B cell (primary cell): Measurements from ENCODE around the gene RTN4RL2.

ENCODE experiments used
- EZH2 ChIP-seq: IDR thresholded peaks from 2 replicates; pipeline ENCODE4 v1.6.1; 2012; ENCODE audit warnings: borderline replicate concordance, low read depth, mild to moderate bottlenecking, moderate library complexity, low read length; ENCODE audit not compliant: insufficient read depth, poor library complexity, severe bottlenecking
- TF ChIP-seq, protein P1 (sequence below): fragments of 200-600 bp; IDR thresholded peaks from one replicate; pipeline ENCODE4 v1.8.0; 2022; ENCODE audit warnings: antibody characterized with exemption, mild to moderate bottlenecking

DNA sequence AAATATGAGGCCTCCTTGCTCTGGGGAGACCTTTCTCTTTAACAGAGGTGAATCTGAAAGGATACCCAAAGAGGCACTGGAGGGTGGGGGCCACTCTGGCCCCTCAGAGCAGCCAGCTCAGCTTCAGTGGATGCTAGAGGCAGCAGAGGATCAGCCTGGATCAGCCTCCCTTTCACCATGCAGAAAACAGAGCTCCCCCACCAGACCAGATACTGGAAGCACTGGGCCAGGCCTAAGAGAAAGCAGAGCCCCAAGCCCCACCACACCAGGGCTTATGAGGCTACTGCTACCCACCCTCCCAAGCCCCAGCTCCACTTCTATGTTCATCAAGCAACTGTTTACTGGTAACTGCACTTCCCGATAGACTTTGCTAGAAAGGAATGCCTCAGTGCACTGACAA is 29.4 kb upstream of the RTN4RL2 start:
- TF ChIP-seq, protein P1, sequence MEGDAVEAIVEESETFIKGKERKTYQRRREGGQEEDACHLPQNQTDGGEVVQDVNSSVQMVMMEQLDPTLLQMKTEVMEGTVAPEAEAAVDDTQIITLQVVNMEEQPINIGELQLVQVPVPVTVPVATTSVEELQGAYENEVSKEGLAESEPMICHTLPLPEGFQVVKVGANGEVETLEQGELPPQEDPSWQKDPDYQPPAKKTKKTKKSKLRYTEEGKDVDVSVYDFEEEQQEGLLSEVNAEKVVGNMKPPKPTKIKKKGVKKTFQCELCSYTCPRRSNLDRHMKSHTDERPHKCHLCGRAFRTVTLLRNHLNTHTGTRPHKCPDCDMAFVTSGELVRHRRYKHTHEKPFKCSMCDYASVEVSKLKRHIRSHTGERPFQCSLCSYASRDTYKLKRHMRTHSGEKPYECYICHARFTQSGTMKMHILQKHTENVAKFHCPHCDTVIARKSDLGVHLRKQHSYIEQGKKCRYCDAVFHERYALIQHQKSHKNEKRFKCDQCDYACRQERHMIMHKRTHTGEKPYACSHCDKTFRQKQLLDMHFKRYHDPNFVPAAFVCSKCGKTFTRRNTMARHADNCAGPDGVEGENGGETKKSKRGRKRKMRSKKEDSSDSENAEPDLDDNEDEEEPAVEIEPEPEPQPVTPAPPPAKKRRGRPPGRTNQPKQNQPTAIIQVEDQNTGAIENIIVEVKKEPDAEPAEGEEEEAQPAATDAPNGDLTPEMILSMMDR, result no peak
- TF ChIP-seq EZH2, result no peak
